HepG2 (cell line): ENCODE data around the gene ZNF212. TPM values are rescaled to one million over a fixed set of nuclear protein-coding genes. Genes with fewer than 3 reads are reported as not detected.

ENCODE experiments used
- CSRNP2 ChIP-seq: sonication (generic); formaldehyde crosslinking; conservative IDR thresholded peaks from 2 replicates; pipeline ENCODE4 v1.8.0; 2022; ENCODE audit warnings: low read depth, missing genetic modification reagents
- FOSL1 ChIP-seq: sonication (generic); formaldehyde crosslinking; IDR thresholded peaks from 2 replicates; pipeline ENCODE4 v1.9.0; 2021; ENCODE audit warnings: missing genetic modification reagents, borderline replicate concordance
- FOXP4 ChIP-seq: sonication (generic); formaldehyde crosslinking; IDR thresholded peaks from 2 replicates; pipeline ENCODE4 v1.4.0; 2020; ENCODE audit warnings: missing genetic modification reagents
- NFKBIZ ChIP-seq: IDR thresholded peaks from 2 replicates; pipeline ENCODE4 v1.6.1; 2018; ENCODE audit warnings: missing genetic modification reagents, missing compliant biosample characterization
- NRL ChIP-seq: sonication (generic); formaldehyde crosslinking; IDR thresholded peaks from 2 replicates; pipeline ENCODE4 v1.5.0; 2020; ENCODE audit warnings: missing genetic modification reagents, mild to moderate bottlenecking, moderate library complexity, borderline replicate concordance
- PLRG1 ChIP-seq: fragments of 450-650 bp; conservative IDR thresholded peaks from 2 replicates; pipeline ENCODE4 v1.6.1; 2016
- PRDM10 ChIP-seq: sonication (generic); formaldehyde crosslinking; IDR thresholded peaks from 2 replicates; pipeline ENCODE4 v1.4.0; 2020; ENCODE audit warnings: low read depth, missing genetic modification reagents
- SETDB1 ChIP-seq: sonication (generic); formaldehyde crosslinking; IDR thresholded peaks from 2 replicates; pipeline ENCODE4 v1.5.1; 2020; ENCODE audit warnings: missing genetic modification reagents, mild to moderate bottlenecking, borderline replicate concordance
- SNRNP70 ChIP-seq: fragments of 200-400 bp; formaldehyde crosslinking; IDR thresholded peaks from 2 replicates; pipeline ENCODE4 v1.6.1; 2017; ENCODE audit warnings: mild to moderate bottlenecking, low read depth, low read length, moderate library complexity
- SOX5 ChIP-seq: IDR thresholded peaks from 2 replicates; pipeline ENCODE4 v1.6.1; 2016; ENCODE audit warnings: borderline replicate concordance
- STAG1 ChIP-seq: sonication (generic); formaldehyde crosslinking; IDR thresholded peaks from 2 replicates; pipeline ENCODE4 v1.4.0; 2020; ENCODE audit warnings: missing genetic modification reagents
- TGIF2 ChIP-seq: IDR thresholded peaks from 2 replicates; pipeline ENCODE4 v1.6.1; 2016; ENCODE audit warnings: control low read depth, missing compliant biosample characterization
- ZMAT5 ChIP-seq: sonication (generic); formaldehyde crosslinking; IDR thresholded peaks from 2 replicates; pipeline ENCODE4 v1.5.0; 2020; ENCODE audit warnings: mild to moderate bottlenecking, low read depth, missing genetic modification reagents, borderline replicate concordance
- ZMYM3 ChIP-seq: sonication (generic); formaldehyde crosslinking; IDR thresholded peaks from 2 replicates; pipeline ENCODE4 v1.5.1; 2020; ENCODE audit warnings: mild to moderate bottlenecking, missing genetic modification reagents
- ZNF264 ChIP-seq: sonication (generic); formaldehyde crosslinking; IDR thresholded peaks from 2 replicates; pipeline ENCODE4 v1.4.0; 2020; ENCODE audit warnings: missing genetic modification reagents
- ZNF362 ChIP-seq: sonication (generic); formaldehyde crosslinking; IDR thresholded peaks from 2 replicates; pipeline ENCODE4 v1.4.0; 2020; ENCODE audit warnings: missing genetic modification reagents, mild to moderate bottlenecking, borderline replicate concordance
- ZNF557 ChIP-seq: sonication (generic); formaldehyde crosslinking; IDR thresholded peaks from 2 replicates; pipeline ENCODE4 v1.4.0; 2020; ENCODE audit warnings: missing genetic modification reagents
- ZNF704 ChIP-seq: sonication (generic); formaldehyde crosslinking; IDR thresholded peaks from 2 replicates; pipeline ENCODE4 v1.8.1; 2023; ENCODE audit warnings: mild to moderate bottlenecking, inconsistent platforms, moderate library complexity, missing genetic modification reagents, borderline replicate concordance
- polyA plus RNA-seq, 8 experiments: library from polyadenylated mRNA; depleted of rRNA in 3 of 8; stranded (reverse) in 7 of 8; unstranded in 1 of 8; fragments of >200 nt; fragmentation: Illumina TruSeq in 4 of 8; extraction: Trizol in 4 of 8; gene quantifications; 2 replicates each; pipeline versions ENCODE4 v1.2.1 to v1.2.3, GENCODE V29; 2011 to 2016; ENCODE audit warnings: low read depth in 4 of 8, missing spikeins in 1 of 8, mixed read lengths in 1 of 8; ENCODE audit not compliant: insufficient read depth in 1 of 8
- total RNA-seq, 5 experiments: library from RNA; depleted of rRNA; stranded (reverse); fragments of >200 nt; fragmentation: Illumina TruSeq; extraction: Trizol; gene quantifications; 2 replicates each; pipeline ENCODE4 v1.2.3, GENCODE V29; 2016; ENCODE audit warnings: low read depth in 1 of 5

ZNF212 gene
- total and polyA plus RNA-seq, 2 of the 13 experiments (the other 11 are each of a cell fraction or from before 2014, with no cell fraction given): 2.6 to 3.8 TPM

GRCh38 chr7:149239345-149240143 lies at the start of gene ZNF212 (continued):
- TF ChIP-seq ZNF362 (CRISPR knock-in tag): peak; percentile 37; the same call in 1 of the 2 replicates
- TF ChIP-seq ZMAT5: no peak
- no peak for TF ChIP-seq PLRG1
- TF ChIP-seq NFKBIZ: 0 out of 2 replicates have a peak, but pooled peaks have one; percentile 58
- TF ChIP-seq ZMYM3 (CRISPR knock-in tag): no peak
- TF ChIP-seq CSRNP2 (CRISPR knock-in tag): no peak
- TF ChIP-seq FOXP4: peak; percentile 51; the same call in 1 of the 2 replicates
- TF ChIP-seq SNRNP70: no peak
- TF ChIP-seq ZNF704: peak; percentile 47; the same call in 1 of the 2 replicates
- TF ChIP-seq ZNF557: no peak
- peak; percentile 63; the same call in 1 of the 2 replicates for TF ChIP-seq ZNF264 (CRISPR knock-in tag)
- peak; percentile 69 for TF ChIP-seq SOX5 (CRISPR knock-in tag)
- peak; percentile 47; the same call in 1 of the 2 replicates for TF ChIP-seq PRDM10 (CRISPR knock-in tag)
- 0 out of 2 replicates have a peak, but pooled peaks have one; percentile 67 for TF ChIP-seq TGIF2 (CRISPR knock-in tag)
- no peak for TF ChIP-seq SETDB1
- TF ChIP-seq STAG1 (CRISPR knock-in tag): peak; percentile 54
- no peak for TF ChIP-seq FOSL1 (CRISPR knock-in tag)
- no peak; the same call in 1 of the 2 replicates for TF ChIP-seq NRL (CRISPR knock-in tag)
